H9 (cell line): ENCODE data around the gene CACNB4. TPM values are rescaled to one million over a fixed set of nuclear protein-coding genes. Genes with fewer than 3 reads are reported as not detected.

Experiments used
- DNase-seq: peaks from one replicate; pipeline ENCODE4 v3.0.0-alpha.2; 2017
- H2AFZ ChIP-seq: one replicate; pipeline ENCODE4 v1.6.1; 2013; ENCODE audit warnings: mild to moderate bottlenecking, low read length, control low read depth, moderate library complexity
- H2AK5ac ChIP-seq: 2 replicates; pipeline ENCODE4 v1.6.1; 2013; ENCODE audit warnings: low read length, control low read depth, mixed read lengths; ENCODE audit not compliant: insufficient read length
- H2BK120ac ChIP-seq: one replicate; pipeline ENCODE4 v1.6.1; 2013; ENCODE audit warnings: low read depth, mild to moderate bottlenecking, low read length, control low read depth, inconsistent platforms; ENCODE audit not compliant: poor library complexity, severe bottlenecking
- H2BK12ac ChIP-seq: 2 replicates; pipeline ENCODE4 v1.6.1; 2013; ENCODE audit warnings: low read length, control low read depth, mixed read lengths, low read depth; ENCODE audit not compliant: insufficient read length
- H2BK15ac ChIP-seq: 2 replicates; pipeline ENCODE4 v1.6.1; 2013; ENCODE audit warnings: low read depth, low read length, control low read depth
- H2BK20ac ChIP-seq: one replicate; pipeline ENCODE4 v1.6.1; 2013; ENCODE audit warnings: low read depth, mild to moderate bottlenecking, low read length, control low read depth, inconsistent platforms; ENCODE audit not compliant: poor library complexity, severe bottlenecking
- H2BK5ac ChIP-seq: 2 replicates; pipeline ENCODE4 v1.6.1; 2013; ENCODE audit warnings: low read length, control low read depth, mixed read lengths; ENCODE audit not compliant: insufficient read length
- H3K14ac ChIP-seq: 2 replicates; pipeline ENCODE4 v1.6.1; 2013; ENCODE audit warnings: low read length, control low read depth; ENCODE audit not compliant: insufficient read depth
- H3K18ac ChIP-seq: 2 replicates; pipeline ENCODE4 v1.6.1; 2013; ENCODE audit warnings: low read depth, mild to moderate bottlenecking, mixed read lengths, low read length, control low read depth; ENCODE audit not compliant: insufficient read length
- H3K23ac ChIP-seq: 2 replicates; pipeline ENCODE4 v1.6.1; 2013; ENCODE audit warnings: low read length, control low read depth, mixed read lengths, low read depth; ENCODE audit not compliant: insufficient read length
- H3K23me2 ChIP-seq: 2 replicates; pipeline ENCODE4 v1.6.1; 2013; ENCODE audit warnings: low read depth, mild to moderate bottlenecking, mixed read lengths, low read length, control low read depth; ENCODE audit not compliant: insufficient read length, poor library complexity, severe bottlenecking
- H3K27ac ChIP-seq: 2 replicates; pipeline ENCODE4 v1.5.1; 2013; ENCODE audit warnings: low read length, control low read depth, mixed read lengths, low read depth; ENCODE audit not compliant: insufficient read length
- H3K27me3 ChIP-seq: 2 replicates; pipeline ENCODE4 v1.6.1; 2013; ENCODE audit warnings: low read length, control low read depth, inconsistent platforms; ENCODE audit not compliant: insufficient read depth
- H3K4ac ChIP-seq: 2 replicates; pipeline ENCODE4 v1.6.1; 2013; ENCODE audit warnings: low read depth, mild to moderate bottlenecking, control low read depth, inconsistent platforms, low read length, moderate library complexity
- H3K4me1 ChIP-seq: 2 replicates; pipeline ENCODE4 v1.6.1; 2013; ENCODE audit warnings: low read length, control low read depth, inconsistent platforms; ENCODE audit not compliant: insufficient read depth
- H3K4me2 ChIP-seq: 2 replicates; pipeline ENCODE4 v1.6.1; 2013; ENCODE audit warnings: low read length, control low read depth, mixed read lengths; ENCODE audit not compliant: insufficient read length, insufficient read depth
- H3K56ac ChIP-seq: 2 replicates; pipeline ENCODE4 v1.6.1; 2013; ENCODE audit warnings: low read depth, mild to moderate bottlenecking, mixed read lengths, low read length, control low read depth; ENCODE audit not compliant: insufficient read length
- H3K79me1 ChIP-seq: 2 replicates; pipeline ENCODE4 v1.6.1; 2013; ENCODE audit warnings: low read depth, mild to moderate bottlenecking, moderate library complexity, low read length, control low read depth, inconsistent platforms; ENCODE audit not compliant: insufficient read depth, poor library complexity, severe bottlenecking
- H3K79me2 ChIP-seq: 2 replicates; pipeline ENCODE4 v1.6.1; 2013; ENCODE audit warnings: low read length, control low read depth, inconsistent platforms; ENCODE audit not compliant: insufficient read depth
- H3K9ac ChIP-seq: 2 replicates; pipeline ENCODE4 v1.6.1; 2013; ENCODE audit warnings: low read length, control low read depth, mixed read lengths; ENCODE audit not compliant: insufficient read length; ENCODE audit errors: extremely low read depth
- H3K9me3 ChIP-seq: one replicate; pipeline ENCODE4 v1.6.1; 2013; ENCODE audit warnings: low read depth, low read length, inconsistent platforms; ENCODE audit not compliant: control insufficient read depth
- H3T11ph ChIP-seq: one replicate; pipeline ENCODE4 v1.6.1; 2013; ENCODE audit warnings: mild to moderate bottlenecking, low read length, control low read depth, inconsistent platforms
- H4K20me1 ChIP-seq: one replicate; pipeline ENCODE4 v1.6.1; 2013; ENCODE audit not compliant: control insufficient read depth, insufficient read length, insufficient read depth
- H4K5ac ChIP-seq: 2 replicates; pipeline ENCODE4 v1.6.1; 2013; ENCODE audit warnings: low read depth, mild to moderate bottlenecking, mixed read lengths, low read length, control low read depth; ENCODE audit not compliant: insufficient read length
- H4K8ac ChIP-seq: replicated peaks from 2 replicates; pipeline ENCODE4 v1.6.1; 2013; ENCODE audit warnings: low read length, control low read depth, mixed read lengths, low read depth; ENCODE audit not compliant: insufficient read length
- H4K91ac ChIP-seq: 2 replicates; pipeline ENCODE4 v1.6.1; 2013; ENCODE audit warnings: low read depth, mild to moderate bottlenecking, moderate library complexity, mixed read lengths, low read length, control low read depth; ENCODE audit not compliant: insufficient read length
- H3K27ac Mint-ChIP-seq, 3 experiments: 2 replicates in 2 of 3; 3 replicates in 1 of 3; pipeline ENCODE4 v1.8.0; 2020 to 2021; ENCODE audit warnings: mixed read lengths in 3 of 3, mild to moderate bottlenecking in 1 of 3, moderate library complexity in 1 of 3
- H3K27me3 Mint-ChIP-seq: 2 replicates; pipeline ENCODE4 v1.8.0; 2021; ENCODE audit warnings: low read depth, mild to moderate bottlenecking, moderate library complexity, mixed read lengths
- H3K36me3 Mint-ChIP-seq, 3 experiments: 2 replicates in 2 of 3; 3 replicates in 1 of 3; pipeline ENCODE4 v1.8.0; 2020 to 2021; ENCODE audit warnings: low read depth in 3 of 3, mixed read lengths in 3 of 3; ENCODE audit not compliant: insufficient read depth in 1 of 3
- H3K4me1 Mint-ChIP-seq, 2 experiments: 2 replicates each; pipeline ENCODE4 v1.8.0; 2020; ENCODE audit warnings: mixed read lengths in 2 of 2
- H3K4me3 Mint-ChIP-seq, 2 experiments: 2 replicates in 1 of 2; 3 replicates in 1 of 2; pipeline ENCODE4 v1.8.0; 2020 to 2021; ENCODE audit warnings: mild to moderate bottlenecking in 2 of 2, mixed read lengths in 2 of 2, moderate library complexity in 1 of 2
- H3K9me3 Mint-ChIP-seq, 2 experiments: 2 replicates in 1 of 2; 3 replicates in 1 of 2; pipeline ENCODE4 v1.8.0; 2020; ENCODE audit warnings: mild to moderate bottlenecking in 2 of 2, mixed read lengths in 2 of 2, moderate library complexity in 1 of 2
- WGBS: extraction: QIAGEN DNeasy Blood & Tissue Kit; methylation state at CpG from one replicate; pipeline ENCODE4 v1.1.7; 2013; ENCODE audit warnings: missing lambda C conversion rate, low lambda C conversion rate, mixed read lengths; ENCODE audit not compliant: insufficient read length; ENCODE audit errors: extremely low coverage; 5-methylcytosine and 5-hydroxymethylcytosine counted together
- total RNA-seq: library from RNA; stranded (reverse); gene quantifications from 2 replicates; pipeline ENCODE4 v1.2.1, GENCODE V29; 2021
- TF ChIP-seq, protein P1 (sequence below): fragments of 200-600 bp; sonication (generic); conservative IDR thresholded peaks from 3 replicates; pipeline ENCODE4 v1.8.0; 2021; ENCODE audit warnings: antibody characterized with exemption, mild to moderate bottlenecking

Gene CACNB4
- total RNA-seq, 1 experiment from 2014 or later = 1.4 TPM

DNA sequence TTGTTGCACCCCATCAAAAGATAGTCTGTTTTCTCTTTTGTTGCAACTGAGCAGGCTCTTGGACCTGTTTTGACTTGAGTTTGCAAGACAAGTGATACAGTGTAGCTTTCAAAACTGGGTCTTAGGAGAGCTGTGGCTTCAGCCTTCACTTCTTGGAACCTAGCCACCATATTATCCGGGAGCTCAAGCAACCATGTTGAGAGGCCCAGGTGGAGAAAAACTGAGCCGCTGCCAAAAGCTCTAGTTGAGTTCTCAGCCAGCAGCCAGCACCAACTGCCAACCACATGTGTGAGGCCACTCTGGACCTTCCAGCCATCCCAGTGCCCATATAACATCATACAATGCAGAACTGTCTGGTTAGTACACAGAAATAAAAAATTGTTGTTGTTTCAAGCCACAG lies 5.4 kb downstream of the CACNB4 start:
- Histone ChIP-seq H4K20me1 (no peaks in the 10 kb centered on the region), H2BK15ac (no peak overlapping the region), H2BK20ac (no peak overlapping the region), H3K18ac (no peak overlapping the region), H2AK5ac (no peak overlapping the region), H2BK120ac (no peak overlapping the region), H3T11ph (no peak overlapping the region), H2BK12ac (no peak overlapping the region), H3K27me3 (peaks cover 12% of the 10 kb centered on the region; the same call in 1 of the 2 replicates), H3K79me2 (no peaks in the 10 kb centered on the region), H3K14ac (no peak overlapping the region), H2AFZ (no peak overlapping the region), H3K79me1 (no peaks in the 10 kb centered on the region), H3K23me2 (peaks cover 10% of the 10 kb centered on the region), H3K4me2 (no peak overlapping the region), H4K5ac (no peak overlapping the region), H3K56ac (no peak overlapping the region), H3K4me1 (no peaks in the 10 kb centered on the region), H2BK5ac (no peak overlapping the region), H4K8ac (no peak overlapping the region), H4K91ac (no peak overlapping the region), H3K23ac (no peak overlapping the region), H3K4ac (no peak overlapping the region), H3K9me3 (no peaks in the 10 kb centered on the region), H3K9ac (no peak overlapping the region), H3K27ac (no peak overlapping the region)
- Mint-ChIP-seq H3K4me1 (peaks cover 9 to 10% of the 10 kb centered on the region in 2 experiments), H3K27ac (no peak overlapping the region), H3K4me3 (no peak overlapping the region), H3K9me3 (no peaks in the 10 kb centered on the region; a peak in 1 of 5 replicates), H3K36me3 (no peaks in the 10 kb centered on the region), H3K27me3 (peaks cover 51% of the 10 kb centered on the region)
- no CpG with 5 or more reads among the region's 2 CpGs for WGBS
- TF ChIP-seq, protein P1, sequence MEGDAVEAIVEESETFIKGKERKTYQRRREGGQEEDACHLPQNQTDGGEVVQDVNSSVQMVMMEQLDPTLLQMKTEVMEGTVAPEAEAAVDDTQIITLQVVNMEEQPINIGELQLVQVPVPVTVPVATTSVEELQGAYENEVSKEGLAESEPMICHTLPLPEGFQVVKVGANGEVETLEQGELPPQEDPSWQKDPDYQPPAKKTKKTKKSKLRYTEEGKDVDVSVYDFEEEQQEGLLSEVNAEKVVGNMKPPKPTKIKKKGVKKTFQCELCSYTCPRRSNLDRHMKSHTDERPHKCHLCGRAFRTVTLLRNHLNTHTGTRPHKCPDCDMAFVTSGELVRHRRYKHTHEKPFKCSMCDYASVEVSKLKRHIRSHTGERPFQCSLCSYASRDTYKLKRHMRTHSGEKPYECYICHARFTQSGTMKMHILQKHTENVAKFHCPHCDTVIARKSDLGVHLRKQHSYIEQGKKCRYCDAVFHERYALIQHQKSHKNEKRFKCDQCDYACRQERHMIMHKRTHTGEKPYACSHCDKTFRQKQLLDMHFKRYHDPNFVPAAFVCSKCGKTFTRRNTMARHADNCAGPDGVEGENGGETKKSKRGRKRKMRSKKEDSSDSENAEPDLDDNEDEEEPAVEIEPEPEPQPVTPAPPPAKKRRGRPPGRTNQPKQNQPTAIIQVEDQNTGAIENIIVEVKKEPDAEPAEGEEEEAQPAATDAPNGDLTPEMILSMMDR = no peak
- DNase-seq = no peak
